Left ventricle myocardium superior (tissue), 1 donor: ENCODE results near the gene ALPP. TPM values are rescaled to one million over a fixed set of nuclear protein-coding genes. Genes with fewer than 3 reads are reported as not detected.
"Not testable (repeated sequence)": the region's sequence is repeated elsewhere in the genome, so short reads cannot be mapped to it uniquely, and the experiment has no call there.

ENCODE experiments used
- ATAC-seq: fragments of 200-7000 bp; cut with Tn5 transposase; one replicate; pipeline ENCODE4 v1.9.1; 2020; ENCODE audit warnings: mild to moderate bottlenecking, moderate library complexity
- DNase-seq: peaks from one replicate; pipeline ENCODE4 v3.0.0-alpha.2; 2020
- intact Hi-C: fragments of 100-400 bp; cut with micrococcal nuclease; formaldehyde crosslinking; loops from one replicate; pipeline ENCODE4 v1.11.0; 2022
- total RNA-seq: library from RNA; stranded (reverse); fragmentation: NEBNext Ultra II Directional; extraction: Animal tissue kit (Norgen Biotek cat#: 25700); gene quantifications from one replicate; pipeline ENCODE4 v1.2.1, GENCODE V29; 2021
- donor health status: DM: no; HTN: yes; CAD: no; lungs with severe emphysema.

ALPP gene
- total RNA-seq, 1 donor from 2014 or later: not detected

- DNase-seq: no peak
- intact Hi-C loops: no loop called here
- ATAC-seq: no peak
These were observed 2.3 kb upstream of the ALPP start for GRCh38 chr2:232376260-232376659.

GRCh38 chr2:232376713-232377112 lies 1.8 kb upstream of the ALPP start:
- intact Hi-C loops: no loop called here
- DNase-seq: no peak
- no peak for ATAC-seq

- no peak for DNase-seq
- intact Hi-C loops: no loop called here
- ATAC-seq: no peak
These were observed 1.2 kb upstream of the ALPP start for GRCh38 chr2:232377319-232377718.

GRCh38 chr2:232377841-232378734 lies 463 bp upstream of the ALPP start:
- no peak for DNase-seq
- ATAC-seq: no peak
- intact Hi-C loops: no loop called here

- intact Hi-C loops, ATAC-seq, DNase-seq: not testable (repeated sequence)
These were observed 1.3 kb downstream of the ALPP start for GRCh38 chr2:232379610-232380590.

GRCh38 chr2:232381204-232382031 lies 2.9 kb downstream of the ALPP start:
- intact Hi-C loops, ATAC-seq, DNase-seq: not testable (repeated sequence)

GRCh38 chr2:232382331-232383225 lies 4.0 kb downstream of the ALPP start:
- intact Hi-C loops: no loop called here
- DNase-seq: no peak
- no peak for ATAC-seq

GRCh38 chr2:232384466-232384865 lies 5.9 kb downstream of the ALPP start:
- DNase-seq (no peak), ATAC-seq (no peak)

GRCh38 chr2:232385058-232385457 lies 6.5 kb downstream of the ALPP start:
- intact Hi-C loops, ATAC-seq, DNase-seq: not testable (repeated sequence)

More at GRCh38 chr2:232384466-232384865, 5.9 kb downstream of the ALPP start:
- intact Hi-C loops: no loop called here

GRCh38 chr2:232385660-232386489 lies 7.3 kb downstream of the ALPP start:
- ATAC-seq (no peak), DNase-seq (no peak)
- intact Hi-C loops: no loop called here

GRCh38 chr2:232386490-232386739 lies 7.9 kb downstream of the ALPP start:
- ATAC-seq: no peak
- no peak for DNase-seq
- intact Hi-C loops: no loop called here

- intact Hi-C loops: no loop called here
- no peak for ATAC-seq
- DNase-seq: no peak
These were observed 8.3 kb downstream of the ALPP start for GRCh38 chr2:232386740-232387450.

- intact Hi-C loops: no loop called here
- ATAC-seq (no peak), DNase-seq (no peak)
These were observed 9.1 kb downstream of the ALPP start for GRCh38 chr2:232387451-232388171.

- DNase-seq (no peak), ATAC-seq (no peak)
- intact Hi-C loops: no loop called here
These were observed 9.9 kb downstream of the ALPP start for GRCh38 chr2:232388324-232388891.

GRCh38 chr2:232389327-232389726 lies 10.8 kb downstream of the ALPP start:
- ATAC-seq (no peak), DNase-seq (no peak)
- intact Hi-C loops: no loop called here

GRCh38 chr2:232390661-232391060 lies 12.1 kb downstream of the ALPP start:
- intact Hi-C loops: no loop called here
- ATAC-seq: no peak

More at GRCh38 chr2:232390661-232391060, 12.1 kb downstream of the ALPP start:
- no peak for DNase-seq
